A673 (cell line): ENCODE data around the gene TTC39B.

Experiments used
- EZH2 ChIP-seq: fragments of 200-600 bp; sonication (generic); IDR thresholded peaks from 2 replicates; pipeline ENCODE4 v1.6.1; 2017; ENCODE audit warnings: borderline replicate concordance, low read depth, mild to moderate bottlenecking, mixed read lengths, antibody characterized with exemption, low read length; ENCODE audit not compliant: poor library complexity, severe bottlenecking
- TF ChIP-seq, protein P1 (sequence below): fragments of 300-800, 200-600 bp; sonication (generic); conservative IDR thresholded peaks from 2 replicates; pipeline ENCODE4 v1.5.1; 2017; ENCODE audit warnings: low read depth, mild to moderate bottlenecking, antibody characterized with exemption, low read length, moderate library complexity, mixed read lengths

DNA sequence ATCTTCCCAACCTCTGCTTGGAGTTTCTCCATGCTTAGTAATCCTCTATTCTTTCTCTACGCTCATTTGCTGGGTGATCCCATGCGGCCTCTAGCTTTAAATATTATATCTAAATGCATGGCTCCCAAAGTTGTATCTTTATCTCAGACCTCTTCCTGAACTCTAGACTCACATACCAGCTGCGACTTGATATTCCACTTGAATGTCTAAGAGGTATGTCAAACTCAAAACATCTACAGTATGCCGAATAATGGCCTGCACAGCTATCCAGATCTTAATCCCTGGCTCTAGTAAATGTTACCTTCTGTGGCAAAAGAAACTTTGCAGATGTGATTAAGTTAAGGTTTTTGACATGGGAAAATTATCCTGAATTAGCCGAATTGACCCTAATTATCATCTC lies 179.2 kb downstream of the TTC39B start:
- TF ChIP-seq, protein P1, sequence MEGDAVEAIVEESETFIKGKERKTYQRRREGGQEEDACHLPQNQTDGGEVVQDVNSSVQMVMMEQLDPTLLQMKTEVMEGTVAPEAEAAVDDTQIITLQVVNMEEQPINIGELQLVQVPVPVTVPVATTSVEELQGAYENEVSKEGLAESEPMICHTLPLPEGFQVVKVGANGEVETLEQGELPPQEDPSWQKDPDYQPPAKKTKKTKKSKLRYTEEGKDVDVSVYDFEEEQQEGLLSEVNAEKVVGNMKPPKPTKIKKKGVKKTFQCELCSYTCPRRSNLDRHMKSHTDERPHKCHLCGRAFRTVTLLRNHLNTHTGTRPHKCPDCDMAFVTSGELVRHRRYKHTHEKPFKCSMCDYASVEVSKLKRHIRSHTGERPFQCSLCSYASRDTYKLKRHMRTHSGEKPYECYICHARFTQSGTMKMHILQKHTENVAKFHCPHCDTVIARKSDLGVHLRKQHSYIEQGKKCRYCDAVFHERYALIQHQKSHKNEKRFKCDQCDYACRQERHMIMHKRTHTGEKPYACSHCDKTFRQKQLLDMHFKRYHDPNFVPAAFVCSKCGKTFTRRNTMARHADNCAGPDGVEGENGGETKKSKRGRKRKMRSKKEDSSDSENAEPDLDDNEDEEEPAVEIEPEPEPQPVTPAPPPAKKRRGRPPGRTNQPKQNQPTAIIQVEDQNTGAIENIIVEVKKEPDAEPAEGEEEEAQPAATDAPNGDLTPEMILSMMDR, result no peak
- no peak for TF ChIP-seq EZH2
